H9 (cell line): ENCODE measurements around the gene PHACTR2. TPM values are rescaled to one million over a fixed set of nuclear protein-coding genes. Genes with fewer than 3 reads are reported as not detected.

Experiments used
- DNase-seq: peaks from one replicate; pipeline ENCODE4 v3.0.0-alpha.2; 2017
- H2AFZ ChIP-seq: one replicate; pipeline ENCODE4 v1.6.1; 2013; ENCODE audit warnings: mild to moderate bottlenecking, low read length, control low read depth, moderate library complexity
- H2AK5ac ChIP-seq: 2 replicates; pipeline ENCODE4 v1.6.1; 2013; ENCODE audit warnings: low read length, control low read depth, mixed read lengths; ENCODE audit not compliant: insufficient read length
- H2BK120ac ChIP-seq: one replicate; pipeline ENCODE4 v1.6.1; 2013; ENCODE audit warnings: low read depth, mild to moderate bottlenecking, low read length, control low read depth, inconsistent platforms; ENCODE audit not compliant: poor library complexity, severe bottlenecking
- H2BK12ac ChIP-seq: 2 replicates; pipeline ENCODE4 v1.6.1; 2013; ENCODE audit warnings: low read length, control low read depth, mixed read lengths, low read depth; ENCODE audit not compliant: insufficient read length
- H2BK15ac ChIP-seq: 2 replicates; pipeline ENCODE4 v1.6.1; 2013; ENCODE audit warnings: low read depth, low read length, control low read depth
- H2BK20ac ChIP-seq: one replicate; pipeline ENCODE4 v1.6.1; 2013; ENCODE audit warnings: low read depth, mild to moderate bottlenecking, low read length, control low read depth, inconsistent platforms; ENCODE audit not compliant: poor library complexity, severe bottlenecking
- H2BK5ac ChIP-seq: 2 replicates; pipeline ENCODE4 v1.6.1; 2013; ENCODE audit warnings: low read length, control low read depth, mixed read lengths; ENCODE audit not compliant: insufficient read length
- H3K14ac ChIP-seq: 2 replicates; pipeline ENCODE4 v1.6.1; 2013; ENCODE audit warnings: low read length, control low read depth; ENCODE audit not compliant: insufficient read depth
- H3K18ac ChIP-seq: 2 replicates; pipeline ENCODE4 v1.6.1; 2013; ENCODE audit warnings: low read depth, mild to moderate bottlenecking, mixed read lengths, low read length, control low read depth; ENCODE audit not compliant: insufficient read length
- H3K23ac ChIP-seq: 2 replicates; pipeline ENCODE4 v1.6.1; 2013; ENCODE audit warnings: low read length, control low read depth, mixed read lengths, low read depth; ENCODE audit not compliant: insufficient read length
- H3K23me2 ChIP-seq: 2 replicates; pipeline ENCODE4 v1.6.1; 2013; ENCODE audit warnings: low read depth, mild to moderate bottlenecking, mixed read lengths, low read length, control low read depth; ENCODE audit not compliant: insufficient read length, poor library complexity, severe bottlenecking
- H3K27ac ChIP-seq: 2 replicates; pipeline ENCODE4 v1.5.1; 2013; ENCODE audit warnings: low read length, control low read depth, mixed read lengths, low read depth; ENCODE audit not compliant: insufficient read length
- H3K27me3 ChIP-seq: 2 replicates; pipeline ENCODE4 v1.6.1; 2013; ENCODE audit warnings: low read length, control low read depth, inconsistent platforms; ENCODE audit not compliant: insufficient read depth
- H3K4ac ChIP-seq: 2 replicates; pipeline ENCODE4 v1.6.1; 2013; ENCODE audit warnings: low read depth, mild to moderate bottlenecking, control low read depth, inconsistent platforms, low read length, moderate library complexity
- H3K4me1 ChIP-seq: 2 replicates; pipeline ENCODE4 v1.6.1; 2013; ENCODE audit warnings: low read length, control low read depth, inconsistent platforms; ENCODE audit not compliant: insufficient read depth
- H3K4me2 ChIP-seq: 2 replicates; pipeline ENCODE4 v1.6.1; 2013; ENCODE audit warnings: low read length, control low read depth, mixed read lengths; ENCODE audit not compliant: insufficient read length, insufficient read depth
- H3K56ac ChIP-seq: 2 replicates; pipeline ENCODE4 v1.6.1; 2013; ENCODE audit warnings: low read depth, mild to moderate bottlenecking, mixed read lengths, low read length, control low read depth; ENCODE audit not compliant: insufficient read length
- H3K79me1 ChIP-seq: 2 replicates; pipeline ENCODE4 v1.6.1; 2013; ENCODE audit warnings: low read depth, mild to moderate bottlenecking, moderate library complexity, low read length, control low read depth, inconsistent platforms; ENCODE audit not compliant: insufficient read depth, poor library complexity, severe bottlenecking
- H3K79me2 ChIP-seq: 2 replicates; pipeline ENCODE4 v1.6.1; 2013; ENCODE audit warnings: low read length, control low read depth, inconsistent platforms; ENCODE audit not compliant: insufficient read depth
- H3K9ac ChIP-seq: 2 replicates; pipeline ENCODE4 v1.6.1; 2013; ENCODE audit warnings: low read length, control low read depth, mixed read lengths; ENCODE audit not compliant: insufficient read length; ENCODE audit errors: extremely low read depth
- H3K9me3 ChIP-seq: one replicate; pipeline ENCODE4 v1.6.1; 2013; ENCODE audit warnings: low read depth, low read length, inconsistent platforms; ENCODE audit not compliant: control insufficient read depth
- H3T11ph ChIP-seq: one replicate; pipeline ENCODE4 v1.6.1; 2013; ENCODE audit warnings: mild to moderate bottlenecking, low read length, control low read depth, inconsistent platforms
- H4K20me1 ChIP-seq: one replicate; pipeline ENCODE4 v1.6.1; 2013; ENCODE audit not compliant: control insufficient read depth, insufficient read length, insufficient read depth
- H4K5ac ChIP-seq: 2 replicates; pipeline ENCODE4 v1.6.1; 2013; ENCODE audit warnings: low read depth, mild to moderate bottlenecking, mixed read lengths, low read length, control low read depth; ENCODE audit not compliant: insufficient read length
- H4K8ac ChIP-seq: replicated peaks from 2 replicates; pipeline ENCODE4 v1.6.1; 2013; ENCODE audit warnings: low read length, control low read depth, mixed read lengths, low read depth; ENCODE audit not compliant: insufficient read length
- H4K91ac ChIP-seq: 2 replicates; pipeline ENCODE4 v1.6.1; 2013; ENCODE audit warnings: low read depth, mild to moderate bottlenecking, moderate library complexity, mixed read lengths, low read length, control low read depth; ENCODE audit not compliant: insufficient read length
- H3K27ac Mint-ChIP-seq, 3 experiments: 2 replicates in 2 of 3; 3 replicates in 1 of 3; pipeline ENCODE4 v1.8.0; 2020 to 2021; ENCODE audit warnings: mixed read lengths in 3 of 3, mild to moderate bottlenecking in 1 of 3, moderate library complexity in 1 of 3
- H3K27me3 Mint-ChIP-seq: 2 replicates; pipeline ENCODE4 v1.8.0; 2021; ENCODE audit warnings: low read depth, mild to moderate bottlenecking, moderate library complexity, mixed read lengths
- H3K36me3 Mint-ChIP-seq, 3 experiments: 2 replicates in 2 of 3; 3 replicates in 1 of 3; pipeline ENCODE4 v1.8.0; 2020 to 2021; ENCODE audit warnings: low read depth in 3 of 3, mixed read lengths in 3 of 3; ENCODE audit not compliant: insufficient read depth in 1 of 3
- H3K4me1 Mint-ChIP-seq, 2 experiments: 2 replicates each; pipeline ENCODE4 v1.8.0; 2020; ENCODE audit warnings: mixed read lengths in 2 of 2
- H3K4me3 Mint-ChIP-seq, 2 experiments: 2 replicates in 1 of 2; 3 replicates in 1 of 2; pipeline ENCODE4 v1.8.0; 2020 to 2021; ENCODE audit warnings: mild to moderate bottlenecking in 2 of 2, mixed read lengths in 2 of 2, moderate library complexity in 1 of 2
- H3K9me3 Mint-ChIP-seq, 2 experiments: 2 replicates in 1 of 2; 3 replicates in 1 of 2; pipeline ENCODE4 v1.8.0; 2020; ENCODE audit warnings: mild to moderate bottlenecking in 2 of 2, mixed read lengths in 2 of 2, moderate library complexity in 1 of 2
- CTCF ChIP-seq: fragments of 200-600 bp; sonication (generic); conservative IDR thresholded peaks from 3 replicates; pipeline ENCODE4 v1.8.0; 2021; ENCODE audit warnings: antibody characterized with exemption, mild to moderate bottlenecking
- WGBS: extraction: QIAGEN DNeasy Blood & Tissue Kit; methylation state at CpG from one replicate; pipeline ENCODE4 v1.1.7; 2013; ENCODE audit warnings: missing lambda C conversion rate, low lambda C conversion rate, mixed read lengths; ENCODE audit not compliant: insufficient read length; ENCODE audit errors: extremely low coverage; 5-methylcytosine and 5-hydroxymethylcytosine counted together
- total RNA-seq: library from RNA; stranded (reverse); gene quantifications from 2 replicates; pipeline ENCODE4 v1.2.1, GENCODE V29; 2021

PHACTR2 gene
- total RNA-seq, 1 experiment from 2014 or later, result 131 TPM

- H3K27me3 Mint-ChIP-seq, result no peaks in the 10 kb centered on the region
- no peak overlapping the region for H2AFZ ChIP-seq
- H2AK5ac ChIP-seq, result no peak overlapping the region
- no peak overlapping the region for H3T11ph ChIP-seq
- no peak overlapping the region for H3K4me2 ChIP-seq
- no peak overlapping the region for H4K5ac ChIP-seq
- no peak for TF ChIP-seq CTCF
- peak overlapping the region in 2 of 3 experiments; percentile 86 to 96; a peak in 3 of 7 replicates for H3K27ac Mint-ChIP-seq
- H2BK20ac ChIP-seq, result no peak overlapping the region
- no peaks in the 10 kb centered on the region for H3K9me3 ChIP-seq
- peak overlapping the region in 1 of 2 experiments; percentile 46; a peak in 2 of 5 replicates for H3K4me3 Mint-ChIP-seq
- no peaks in the 10 kb centered on the region for H3K9me3 Mint-ChIP-seq
- H3K14ac ChIP-seq, result no peak overlapping the region
- H3K79me2 ChIP-seq, result peaks cover 11% of the 10 kb centered on the region; the same call in 1 of the 2 replicates
- no peak overlapping the region for H3K4ac ChIP-seq
- no peaks in the 10 kb centered on the region for H3K27me3 ChIP-seq
- no CpG with 5 or more reads among the region's 1 CpG for WGBS
- H3K4me1 Mint-ChIP-seq, result peaks cover 62 to 63% of the 10 kb centered on the region in 2 experiments
- H3K23ac ChIP-seq, result no peak overlapping the region
- peaks cover 0 to 3% (median 0%) of the 10 kb centered on the region in 3 experiments; a peak in 1 of 7 replicates for H3K36me3 Mint-ChIP-seq
- H3K79me1 ChIP-seq, result peaks cover 3% of the 10 kb centered on the region
- no peaks in the 10 kb centered on the region for H4K20me1 ChIP-seq
- peaks cover 13% of the 10 kb centered on the region; the same call in 1 of the 2 replicates for H3K4me1 ChIP-seq
- H3K56ac ChIP-seq, result no peak overlapping the region
- no peak overlapping the region for H2BK120ac ChIP-seq
- no peak overlapping the region for H4K91ac ChIP-seq
- no peak overlapping the region for H4K8ac ChIP-seq
- H2BK12ac ChIP-seq, result no peak overlapping the region
- no peak overlapping the region for H3K27ac ChIP-seq
- no peak overlapping the region for H3K9ac ChIP-seq
- H2BK5ac ChIP-seq, result no peak overlapping the region
- peaks cover 3% of the 10 kb centered on the region for H3K23me2 ChIP-seq
- no peak overlapping the region for H3K18ac ChIP-seq
- no peak for DNase-seq
- no peak overlapping the region for H2BK15ac ChIP-seq
These were observed 1.8 kb upstream of the PHACTR2 start for GRCh38 chr6:143675946-143676345.
